Measurements from ENCODE around the gene AFDN.

DNA sequence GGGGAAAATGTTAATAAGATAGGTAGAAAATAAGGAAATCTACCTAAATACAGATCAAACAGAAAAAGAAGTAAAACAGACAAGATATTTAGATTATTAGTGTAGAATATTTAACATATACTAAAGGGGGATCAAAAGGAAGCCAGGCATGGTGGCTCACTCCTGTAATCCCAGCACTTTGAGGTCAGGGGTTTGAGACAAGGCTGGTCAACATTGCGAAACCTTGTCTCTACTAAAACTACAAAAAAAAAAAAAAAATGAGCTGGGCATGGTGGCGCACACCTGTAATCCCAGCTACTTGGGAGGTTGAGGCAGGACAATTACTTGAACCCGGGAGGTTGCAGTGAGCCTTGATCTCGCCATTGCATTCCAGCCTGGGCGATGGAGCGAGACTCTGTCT is 55.5 kb downstream of the AFDN start:
- TF ChIP-seq EZH2 (IDR thresholded peaks at IDR 0.05; ENCODE audit: borderline replicate concordance) = no peak
- TF ChIP-seq CTCF (IDR thresholded peaks at IDR 0.05; ENCODE audit: poor library complexity) = no peak
- TF ChIP-seq EZH2phosphoT487 (IDR thresholded peaks at IDR 0.05; ENCODE audit: low read depth, severe bottlenecking, unreplicated experiment) = no peak
